Activated B cell treated with CpG ODN at 0.5 μM for 24 hours (primary cell): Measurements from ENCODE around the gene IL16. TPM values are rescaled to one million over a fixed set of nuclear protein-coding genes. Genes with fewer than 3 reads are reported as not detected.

Experiments used
- ATAC-seq: fragments of 200-7000 bp; cut with Tn5 transposase; one replicate; pipeline ENCODE4 v1.10.0; 2021; ENCODE audit warnings: low read depth, mild to moderate bottlenecking, moderate library complexity
- CTCF ChIA-PET: fragments of 350-600 bp; sonication (Branson Sonifier 250); formaldehyde crosslinking; loops from one replicate; lab custom pipeline; 2021; ENCODE audit warnings: antibody characterized with exemption; lab: Charles Lee
- POLR2A ChIA-PET: fragments of 350-600 bp; sonication (Branson Sonifier 250); formaldehyde crosslinking; loops from one replicate; lab custom pipeline; 2021; ENCODE audit warnings: antibody characterized with exemption; lab: Charles Lee
- DNase-seq: peaks from one replicate; pipeline ENCODE4 v3.0.0; 2022
- H3K27ac Mint-ChIP-seq: one replicate; pipeline ENCODE4 v1.8.0; 2020; ENCODE audit warnings: mixed read lengths
- H3K27me3 Mint-ChIP-seq: one replicate; pipeline ENCODE4 v1.8.0; 2021; ENCODE audit warnings: mixed read lengths
- H3K36me3 Mint-ChIP-seq: one replicate; pipeline ENCODE4 v1.8.0; 2021; ENCODE audit warnings: low read depth, mixed read lengths
- H3K4me1 Mint-ChIP-seq: one replicate; pipeline ENCODE4 v1.8.0; 2021; ENCODE audit warnings: mixed read lengths
- H3K4me3 Mint-ChIP-seq: one replicate; pipeline ENCODE4 v1.8.0; 2020; ENCODE audit warnings: mild to moderate bottlenecking, mixed read lengths
- H3K9me3 Mint-ChIP-seq: one replicate; pipeline ENCODE4 v1.8.0; 2020; ENCODE audit warnings: mixed read lengths
- CTCF ChIP-seq: fragments of 200-600 bp; IDR thresholded peaks from one replicate; pipeline ENCODE4 v1.8.0; 2022; ENCODE audit warnings: antibody characterized with exemption, mild to moderate bottlenecking
- intact Hi-C: fragments of 100-400 bp; cut with micrococcal nuclease; formaldehyde crosslinking; loops from one replicate; pipeline ENCODE4 v1.15.1; 2024
- total RNA-seq: library from RNA; stranded (reverse); gene quantifications from 2 replicates; pipeline ENCODE4 v1.2.3, GENCODE V29; 2022

The IL16 gene
- total RNA-seq, 1 donor from 2014 or later = 206 TPM

GRCh38 chr15:81282911-81283310 lies 86.2 kb downstream of the IL16 start:
- POLR2A ChIA-PET = interaction anchor here (2.3 to 5.6 kb wide), 3 partner anchors 10 to 283 kb away, joined by 5 to 61 read pairs (median 14); partner anchors contain the start of gene TLNRD1
- DNase-seq (no peak), ATAC-seq (no peak)
- Mint-ChIP-seq H3K27ac (no peak overlapping the region), H3K27me3 (no peaks in the 10 kb centered on the region), H3K9me3 (peaks cover 3% of the 10 kb centered on the region), H3K4me1 (peaks cover 40% of the 10 kb centered on the region), H3K4me3 (no peak overlapping the region), H3K36me3 (peaks cover 3% of the 10 kb centered on the region)
- intact Hi-C loops = no loop called here
- CTCF ChIA-PET = interaction anchor here (1.6 to 2.2 kb wide), 3 partner anchors 8 to 17 kb away, joined by 6 to 12 read pairs (median 8); no protein-coding TSS in a partner anchor
- no peak for TF ChIP-seq CTCF

GRCh38 chr15:81284256-81285031 lies 87.8 kb downstream of the IL16 start:
- POLR2A ChIA-PET = interaction anchor here (0.8 to 5.6 kb wide), 5 partner anchors 8 to 284 kb away, joined by 3 to 61 read pairs (median 7); partner anchors contain the start of genes STARD5 and TLNRD1

GRCh38 chr15:81285461-81285860 lies 88.8 kb downstream of the IL16 start:
- Mint-ChIP-seq H3K27me3 (no peaks in the 10 kb centered on the region), H3K36me3 (peaks cover 3% of the 10 kb centered on the region), H3K4me1 (peaks cover 65% of the 10 kb centered on the region), H3K4me3 (peak overlapping the region; percentile 80), H3K27ac (peak overlapping the region; percentile 96), H3K9me3 (peaks cover 3% of the 10 kb centered on the region)
- intact Hi-C loops = loop anchor here (5.0 kb wide), 1 partner anchor 762 kb away; the partner anchor contains the start of gene MEX3B
- CTCF ChIA-PET = interaction anchor here (1.4 to 2.4 kb wide), 3 partner anchors 10 to 51 kb away, joined by 3 to 35 read pairs (median 6); no protein-coding TSS in a partner anchor
- TF ChIP-seq CTCF = no peak
- no peak for DNase-seq
- no peak for ATAC-seq
- POLR2A ChIA-PET = interaction anchor here (1.9 to 3.0 kb wide), 4 partner anchors 16 to 40 kb away, joined by 5 to 92 read pairs (median 12); no protein-coding TSS in a partner anchor

More at GRCh38 chr15:81284256-81285031, 87.8 kb downstream of the IL16 start:
- Mint-ChIP-seq H3K27me3 (no peaks in the 10 kb centered on the region), H3K9me3 (peaks cover 3% of the 10 kb centered on the region), H3K27ac (peak overlapping the region; percentile 96), H3K36me3 (peaks cover 3% of the 10 kb centered on the region), H3K4me3 (peak overlapping the region; percentile 80), H3K4me1 (peaks cover 55% of the 10 kb centered on the region)
- DNase-seq = no peak
- no peak for ATAC-seq
- intact Hi-C loops = loop anchor here (5.0 kb wide), 1 partner anchor 763 kb away; the partner anchor contains the start of gene MEX3B
- TF ChIP-seq CTCF = no peak
- CTCF ChIA-PET = interaction anchor here (1.2 to 2.2 kb wide), 5 partner anchors 10 to 27 kb away, joined by 3 to 12 read pairs (median 4); no protein-coding TSS in a partner anchor

- no peaks in the 10 kb centered on the region for H3K27me3 Mint-ChIP-seq
- H3K4me1 Mint-ChIP-seq = peaks cover 76% of the 10 kb centered on the region
- ChIA-PET POLR2A (interaction anchor here (1.0 to 3.0 kb wide), 9 partner anchors 9 to 48 kb away, joined by 3 to 92 read pairs (median 6); partner anchors contain the start of gene STARD5), CTCF (interaction anchor here (0.7 to 2.4 kb wide), 7 partner anchors 10 to 115 kb away, joined by 3 to 35 read pairs (median 6); no protein-coding TSS in a partner anchor)
- ATAC-seq (peak; percentile 80), DNase-seq (no peak)
- no peak for TF ChIP-seq CTCF
- peak overlapping the region; percentile 80 for H3K4me3 Mint-ChIP-seq
- H3K9me3 Mint-ChIP-seq = peaks cover 3% of the 10 kb centered on the region
- intact Hi-C loops = loop anchor here (1.0 to 5.0 kb wide), 5 partner anchors 10 to 761 kb away; partner anchors contain the start of genes MEX3B and STARD5
- peak overlapping the region; percentile 96 for H3K27ac Mint-ChIP-seq
- H3K36me3 Mint-ChIP-seq = peaks cover 3% of the 10 kb centered on the region
Observed at GRCh38 chr15:81286621-81287121, 90.0 kb downstream of the IL16 start.
